ENCODE data around the gene OPHN1.

DNA sequence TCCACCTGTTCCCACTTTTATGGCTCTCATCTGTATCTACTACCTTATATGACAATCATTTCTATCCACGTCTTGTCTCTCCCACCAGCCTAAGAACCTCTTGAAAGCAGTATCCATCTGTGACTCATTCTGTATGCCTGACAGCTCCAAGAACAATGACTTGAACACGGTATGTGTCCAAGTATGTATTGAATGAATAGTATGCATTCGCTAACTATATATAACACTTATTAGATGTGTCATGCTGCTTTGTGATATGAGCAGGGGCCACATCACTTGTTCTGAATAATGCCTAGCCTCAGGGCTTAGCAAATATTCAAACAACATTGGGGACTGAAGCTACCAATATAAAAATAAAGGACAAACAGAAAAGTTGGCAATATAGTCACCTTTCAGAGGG, 4.9 kb downstream of the OPHN1 start:
- TF ChIP-seq, protein P1, sequence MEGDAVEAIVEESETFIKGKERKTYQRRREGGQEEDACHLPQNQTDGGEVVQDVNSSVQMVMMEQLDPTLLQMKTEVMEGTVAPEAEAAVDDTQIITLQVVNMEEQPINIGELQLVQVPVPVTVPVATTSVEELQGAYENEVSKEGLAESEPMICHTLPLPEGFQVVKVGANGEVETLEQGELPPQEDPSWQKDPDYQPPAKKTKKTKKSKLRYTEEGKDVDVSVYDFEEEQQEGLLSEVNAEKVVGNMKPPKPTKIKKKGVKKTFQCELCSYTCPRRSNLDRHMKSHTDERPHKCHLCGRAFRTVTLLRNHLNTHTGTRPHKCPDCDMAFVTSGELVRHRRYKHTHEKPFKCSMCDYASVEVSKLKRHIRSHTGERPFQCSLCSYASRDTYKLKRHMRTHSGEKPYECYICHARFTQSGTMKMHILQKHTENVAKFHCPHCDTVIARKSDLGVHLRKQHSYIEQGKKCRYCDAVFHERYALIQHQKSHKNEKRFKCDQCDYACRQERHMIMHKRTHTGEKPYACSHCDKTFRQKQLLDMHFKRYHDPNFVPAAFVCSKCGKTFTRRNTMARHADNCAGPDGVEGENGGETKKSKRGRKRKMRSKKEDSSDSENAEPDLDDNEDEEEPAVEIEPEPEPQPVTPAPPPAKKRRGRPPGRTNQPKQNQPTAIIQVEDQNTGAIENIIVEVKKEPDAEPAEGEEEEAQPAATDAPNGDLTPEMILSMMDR (IDR thresholded peaks at IDR 0.05; ENCODE audit: low read length) = no peak
- no peak for TF ChIP-seq EZH2phosphoT487 (IDR thresholded peaks at IDR 0.05; ENCODE audit: low read length)

All from MM.1S (cell line).